NOMO-1 treated with dmso at 0.1 percent for 144 hours (cell line): ENCODE results near the gene DEFB131B.
"Not testable (repeated sequence)": the region's sequence is repeated elsewhere in the genome, so short reads cannot be mapped to it uniquely, and the experiment has no call there.

Experiments used
- DNase-seq: peaks from one replicate; lab custom pipeline; 2025; ENCODE audit not compliant: unreplicated experiment; lab: John Stamatoyannopoulos, UW

Gene DEFB131B

GRCh38 chr11:71910775-71911174, 32.5 kb downstream of the DEFB131B start:
- not testable (repeated sequence) for DNase-seq

- DNase-seq: not testable (repeated sequence)
Measured at GRCh38 chr11:71911321-71911985, 33.2 kb downstream of the DEFB131B start.

- not testable (repeated sequence) for DNase-seq
Measured at GRCh38 chr11:71911986-71912340, 33.7 kb downstream of the DEFB131B start.

- DNase-seq: no peak
Measured at GRCh38 chr11:71913756-71914526, 35.7 kb downstream of the DEFB131B start.

- DNase-seq: no peak
Measured at GRCh38 chr11:71914617-71915189, 36.5 kb downstream of the DEFB131B start.

GRCh38 chr11:71917646-71918140, 39.4 kb downstream of the DEFB131B start:
- DNase-seq: no peak

GRCh38 chr11:71927820-71928736, 49.8 kb downstream of the DEFB131B start, which contains the start of gene XNDC1N:
XNDC1N (minus strand) TSS chr11:71928594; CDS start chr11:71923353, 5,241 bp downstream.
- DNase-seq: peak; percentile 92

- DNase-seq: peak; percentile 98
Measured at GRCh38 chr11:71928737-71929443, 50.6 kb downstream of the DEFB131B start, which contains the start of gene RNF121. RNF121 (plus strand) TSS chr11:71929046; CDS start chr11:71929062, 16 bp downstream.

- DNase-seq: no peak
Measured at GRCh38 chr11:71929491-71929890, 51.2 kb downstream of the DEFB131B start.

GRCh38 chr11:71930556-71931244, 52.4 kb downstream of the DEFB131B start:
- DNase-seq: no peak

- DNase-seq: no peak
Measured at GRCh38 chr11:71931245-71931602, 53.0 kb downstream of the DEFB131B start.

GRCh38 chr11:71933141-71933933, 55.1 kb downstream of the DEFB131B start:
- no peak for DNase-seq
